Measurements from ENCODE around the gene INAFM1.
"Not testable (repeated sequence)": the region's sequence is repeated elsewhere in the genome, so short reads cannot be mapped to it uniquely, and the experiment has no call there.

The INAFM1 gene

DNA sequence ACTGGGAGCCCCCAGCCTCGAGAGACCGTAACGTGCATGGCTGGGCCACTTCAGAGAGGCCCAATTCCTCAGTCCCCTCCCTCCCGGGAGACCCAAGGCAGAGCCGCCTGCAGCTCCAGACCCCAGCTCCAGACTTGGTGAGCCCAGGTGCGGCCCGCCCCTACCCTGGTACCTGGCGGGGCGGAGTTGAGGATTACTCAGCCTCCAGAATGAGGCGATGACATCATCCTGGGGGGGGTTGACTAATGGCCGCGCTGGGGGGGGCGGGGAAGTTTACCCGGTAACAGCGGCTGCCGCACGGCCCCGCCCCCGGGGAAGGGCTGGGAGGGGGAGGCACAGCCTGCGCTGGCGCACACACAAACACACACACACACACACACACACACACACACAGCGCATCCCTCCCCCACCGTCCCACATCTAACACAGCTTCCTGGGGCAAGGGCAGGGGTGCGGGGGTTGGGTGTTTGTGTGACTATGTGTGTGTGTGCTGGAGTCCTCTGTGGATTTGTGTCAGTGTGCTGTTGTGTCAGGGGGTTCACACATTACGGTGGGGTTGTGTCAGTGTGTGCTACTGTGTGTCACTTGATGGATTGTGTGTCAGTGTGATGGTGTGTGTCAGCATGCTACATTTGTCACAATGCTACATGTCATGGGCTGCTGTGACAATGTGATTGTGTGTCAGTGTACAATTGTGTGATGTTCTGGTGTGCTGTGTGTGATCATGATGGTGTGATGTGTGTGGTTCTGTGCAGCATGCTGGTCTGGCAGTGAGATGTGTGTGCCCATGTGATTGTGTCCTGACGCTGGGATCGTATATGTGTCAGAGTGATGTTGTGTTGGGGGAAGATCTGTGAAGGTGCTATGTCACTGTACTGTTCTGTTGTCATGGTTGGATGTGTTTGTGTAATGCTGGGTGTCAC, 33.4 kb upstream of the INAFM1 start:
- peak; percentile 62 for DNase-seq (ENCODE audit: low spot score)

DNA sequence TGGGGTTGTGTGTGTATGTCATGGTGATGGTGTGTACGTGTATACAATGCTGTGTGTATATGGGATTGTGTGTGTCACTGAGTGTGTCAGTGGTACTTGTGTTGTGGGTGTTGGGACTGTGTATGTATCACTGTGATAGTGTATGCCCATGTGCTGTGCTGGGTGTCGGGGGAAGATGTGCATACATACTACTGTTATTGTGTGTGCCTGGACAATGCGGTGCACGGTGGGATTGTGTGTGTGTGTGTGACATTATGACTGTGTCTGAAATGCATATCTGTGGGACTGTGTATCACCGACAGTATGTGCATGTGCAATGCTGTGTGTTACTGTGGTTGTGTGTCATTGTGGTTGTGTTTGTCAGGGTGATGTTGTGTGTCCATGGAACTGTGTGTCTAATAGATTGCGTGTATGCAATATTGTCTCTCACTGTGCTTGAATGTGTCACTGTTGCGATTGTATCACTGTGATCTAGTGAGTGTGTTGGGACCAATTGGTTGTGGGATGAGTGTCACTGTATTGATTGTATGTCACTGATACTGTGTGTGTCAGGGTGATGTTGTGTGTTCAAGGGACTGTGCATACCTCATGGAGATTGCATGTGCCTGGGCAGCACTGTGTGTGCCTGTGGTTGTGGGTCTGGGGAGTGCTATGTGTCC, 32.6 kb upstream of the INAFM1 start:
- DNase-seq (ENCODE audit: low spot score) = no peak

DNA sequence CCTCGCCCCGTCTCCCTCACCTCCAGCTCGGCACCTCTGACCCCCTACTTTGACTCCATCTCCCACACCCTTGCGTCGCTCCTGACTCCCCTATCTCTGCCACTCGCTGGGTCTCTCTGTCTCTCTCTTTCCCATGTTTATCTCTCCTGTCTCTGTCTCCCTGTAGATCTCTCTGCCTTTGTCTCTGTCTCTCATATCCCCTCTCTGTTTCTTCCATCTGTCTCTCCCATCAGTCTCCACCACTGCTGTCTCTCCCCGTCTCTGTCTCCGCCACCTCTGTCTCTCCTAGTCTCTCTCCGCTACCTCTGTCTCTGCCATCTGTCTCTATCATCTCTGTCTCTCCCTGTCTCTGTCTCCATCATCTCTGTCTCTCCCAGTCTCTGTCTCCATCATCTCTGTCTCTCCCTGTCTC, 31.3 kb upstream of the INAFM1 start:
- DNase-seq (ENCODE audit: low spot score) = no peak

DNA sequence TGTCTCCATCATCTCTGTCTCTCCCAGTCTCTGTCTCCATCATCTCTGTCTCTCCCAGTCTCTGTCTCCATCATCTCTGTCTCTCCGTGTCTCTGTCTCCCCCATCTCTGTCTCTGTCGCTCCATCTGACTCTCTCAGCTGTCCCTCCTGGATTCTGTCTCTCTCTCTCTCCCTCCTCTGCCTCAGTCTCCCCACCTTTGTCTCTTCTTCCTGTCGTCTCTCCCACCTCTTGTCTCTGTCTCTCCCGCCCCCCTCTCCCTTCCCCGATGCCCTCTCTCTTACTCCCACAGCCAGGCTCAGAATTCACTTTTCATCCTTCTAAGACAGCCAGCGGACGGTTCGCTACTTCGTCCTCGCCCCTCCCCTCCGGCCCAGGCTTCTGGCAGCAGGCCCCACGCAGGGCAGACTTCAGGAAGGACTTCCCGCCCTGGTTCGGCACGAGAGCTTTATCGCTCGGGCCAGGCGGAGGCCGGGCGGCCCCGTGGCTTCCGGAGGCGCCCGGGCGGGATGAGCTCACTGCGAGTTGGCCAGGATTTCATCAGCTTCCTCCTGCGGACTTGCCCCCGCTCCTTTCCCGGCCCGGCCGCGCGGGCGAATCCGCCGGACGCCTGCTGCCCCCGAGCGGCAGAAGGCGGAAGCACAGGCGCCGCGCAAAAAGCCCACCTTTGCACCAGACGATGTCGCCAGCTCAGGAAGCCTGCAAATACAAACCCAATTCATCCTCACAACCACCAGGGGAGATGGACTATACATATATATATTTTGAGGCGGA, 30.7 kb upstream of the INAFM1 start:
- peak; percentile 83 for DNase-seq (ENCODE audit: low spot score)

DNA sequence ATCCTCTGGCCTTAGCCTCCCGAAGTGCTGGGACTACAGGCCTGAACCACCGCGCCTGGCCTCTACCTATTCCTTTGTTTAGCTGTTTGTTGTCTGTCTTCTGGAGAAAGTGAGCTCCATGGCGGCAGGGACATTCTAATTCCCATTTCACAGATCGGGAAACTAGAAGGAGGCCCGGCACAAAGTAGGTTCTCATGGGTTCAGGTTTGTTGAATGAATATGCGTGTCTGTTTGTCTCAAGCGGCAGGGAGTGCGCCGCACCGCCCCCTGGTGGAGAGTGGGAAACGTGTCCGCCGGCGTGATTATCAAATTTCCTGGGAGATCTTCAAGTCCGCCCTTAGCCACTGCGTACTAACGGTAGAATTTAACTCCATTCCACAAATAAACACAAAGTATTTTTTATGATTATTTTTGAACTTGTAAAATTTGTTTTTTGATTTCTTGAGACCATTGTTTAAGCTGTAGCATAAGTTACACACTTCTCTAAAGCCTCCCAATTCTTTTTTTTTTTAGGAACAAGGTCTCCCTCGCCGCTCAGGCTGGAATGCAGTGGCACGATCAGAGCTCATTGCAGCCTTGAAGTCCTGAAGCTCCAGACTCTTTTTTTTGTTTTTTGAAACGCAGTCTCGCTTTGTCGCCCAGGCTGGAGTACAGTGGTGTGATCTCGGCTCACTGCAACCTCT, 27.2 kb upstream of the INAFM1 start:
- peak; percentile 75 for DNase-seq (ENCODE audit: low spot score)

DNA sequence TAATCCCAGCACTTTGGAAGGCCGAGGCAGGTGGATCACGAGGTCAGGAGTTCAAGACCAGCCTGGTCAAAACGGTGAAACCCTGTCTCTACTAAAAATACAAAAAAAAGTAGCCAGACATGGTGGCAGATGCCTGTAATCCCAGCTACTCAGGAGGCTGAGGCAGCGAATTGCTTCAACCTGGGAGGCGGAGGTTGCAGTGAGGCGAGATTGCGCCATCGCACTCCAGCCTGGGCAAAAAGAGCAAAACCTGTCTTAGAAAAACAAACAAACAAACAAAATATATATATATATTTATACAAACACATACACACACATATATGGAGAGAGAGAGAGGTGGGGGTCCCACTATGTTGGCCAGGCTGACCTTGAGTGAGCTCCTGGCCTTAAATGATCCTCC, 21.7 kb upstream of the INAFM1 start:
- DNase-seq (ENCODE audit: low spot score) = not testable (repeated sequence)

DNA sequence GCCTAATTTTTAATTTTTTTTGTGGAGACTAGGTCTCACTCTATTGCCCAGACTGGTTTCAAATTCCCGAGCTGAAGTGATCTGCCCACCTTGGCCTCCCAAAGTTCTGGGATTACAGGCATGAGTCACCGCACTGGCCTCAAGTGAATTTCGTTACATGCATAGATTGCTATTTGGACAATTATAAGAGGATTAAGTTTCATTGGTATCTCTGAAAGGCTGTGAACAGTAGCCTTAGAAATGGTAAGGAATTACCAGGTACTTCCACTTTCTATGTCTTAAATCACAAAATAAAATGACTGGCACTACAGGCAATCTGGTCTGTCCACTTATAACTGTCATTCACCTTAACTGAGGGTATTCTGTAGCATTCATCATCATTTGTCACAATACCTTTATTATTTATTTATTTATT, 21.2 kb upstream of the INAFM1 start:
- no peak for DNase-seq (ENCODE audit: low spot score)

DNA sequence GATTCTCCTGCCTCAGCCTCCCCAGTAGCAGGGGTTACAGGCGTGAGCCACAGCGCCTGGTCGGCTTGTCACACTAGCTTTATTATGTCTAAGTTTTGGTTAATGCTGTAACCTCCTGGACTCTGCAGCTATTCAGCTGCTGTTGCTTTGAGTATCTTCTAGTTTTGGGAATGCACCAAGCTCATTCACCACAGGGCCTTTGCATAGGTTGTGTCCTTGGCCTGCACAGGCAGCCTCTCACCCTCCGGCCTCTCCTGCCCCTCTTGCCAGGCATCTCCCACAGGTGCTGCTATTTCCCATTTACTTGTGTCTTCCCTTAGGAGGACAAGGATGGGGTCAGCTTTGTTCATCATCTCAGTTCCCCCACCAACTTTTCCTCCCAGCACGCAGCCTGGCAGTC, 20.7 kb upstream of the INAFM1 start:
- no peak for DNase-seq (ENCODE audit: low spot score)

DNA sequence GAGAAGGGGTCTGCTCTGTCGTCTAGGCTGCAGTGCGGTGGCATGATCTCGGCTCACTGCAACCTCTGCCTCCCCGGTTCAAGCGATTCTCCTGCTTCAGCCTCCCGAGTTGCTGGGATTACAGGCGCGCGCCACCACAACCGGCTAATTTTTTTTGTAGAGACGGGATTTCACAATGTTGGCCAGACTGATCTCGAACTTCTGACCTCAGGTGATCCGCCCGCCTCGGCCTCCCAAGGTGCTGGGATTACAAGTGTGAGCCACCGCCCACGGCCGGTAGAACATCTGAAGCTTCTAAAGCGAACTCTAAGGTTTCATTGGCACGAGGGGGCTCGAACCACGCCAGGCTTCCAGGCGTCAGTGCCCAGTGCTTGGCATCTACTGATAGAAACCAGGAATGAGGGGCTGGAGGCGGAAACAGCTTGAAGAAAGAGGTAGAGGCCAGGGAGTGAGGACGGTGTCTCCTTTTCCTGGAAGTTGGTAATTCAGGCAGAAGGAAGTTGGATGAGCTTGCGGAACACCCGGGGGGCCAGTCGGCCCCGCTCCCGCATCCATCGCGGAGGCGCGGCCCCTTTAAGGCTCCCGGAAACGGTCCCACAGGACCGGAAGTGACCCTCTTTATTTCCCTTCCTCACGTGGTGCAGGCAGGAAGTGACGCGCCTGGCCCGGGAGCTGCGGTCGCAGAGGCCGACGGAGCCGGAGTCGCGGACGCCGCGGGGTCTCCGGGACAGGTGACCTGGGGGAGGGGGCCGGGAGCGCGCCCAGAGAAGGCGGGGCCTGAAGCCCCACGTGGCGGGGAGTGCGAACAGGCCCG, 18.6 kb upstream of the INAFM1 start, which contains the start of gene CCDC9:
Gene CCDC9 (plus strand): TSS at position 647 of the 814 bp plus-strand sequence. CDS start 1,876 bp downstream, outside the sequence.
- DNase-seq (ENCODE audit: low spot score) = no peak

DNA sequence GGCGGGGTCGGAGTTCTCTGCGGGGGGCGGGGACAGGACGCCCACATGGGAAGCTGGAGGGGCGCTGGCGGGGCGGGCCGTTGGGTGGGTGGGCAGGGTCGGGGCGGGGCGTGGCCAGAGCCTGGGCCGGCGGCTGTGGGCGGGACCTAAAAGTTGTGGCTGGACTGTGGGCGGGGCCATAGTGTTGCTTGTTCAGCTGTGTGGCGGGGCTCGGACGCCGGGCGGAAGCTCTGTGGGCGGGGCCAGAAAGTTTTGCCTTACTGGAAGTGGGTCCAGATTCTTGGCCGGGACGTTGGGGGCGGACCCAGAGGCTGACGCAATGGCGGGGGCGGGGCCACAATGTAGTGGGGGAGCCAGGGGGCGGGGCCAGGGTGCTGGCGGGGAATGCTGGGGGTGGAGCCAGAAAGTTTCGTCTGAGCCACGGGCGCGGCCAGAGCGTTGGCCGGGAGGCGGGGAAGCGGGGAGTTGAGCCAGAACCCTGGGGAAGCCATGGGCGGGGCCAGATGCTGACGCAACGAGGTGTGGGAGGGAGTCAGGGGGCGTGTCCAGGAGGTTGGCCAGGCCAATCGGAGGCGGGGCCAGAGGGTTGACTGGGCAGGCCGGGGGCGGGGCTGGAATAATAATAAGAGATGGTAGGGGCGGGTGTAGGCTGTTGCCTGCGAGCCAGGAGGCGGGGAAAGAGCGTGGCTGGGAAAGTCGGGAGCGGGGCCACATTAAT, 17.8 kb upstream of the INAFM1 start:
- DNase-seq (ENCODE audit: low spot score) = peak; percentile 99

DNA sequence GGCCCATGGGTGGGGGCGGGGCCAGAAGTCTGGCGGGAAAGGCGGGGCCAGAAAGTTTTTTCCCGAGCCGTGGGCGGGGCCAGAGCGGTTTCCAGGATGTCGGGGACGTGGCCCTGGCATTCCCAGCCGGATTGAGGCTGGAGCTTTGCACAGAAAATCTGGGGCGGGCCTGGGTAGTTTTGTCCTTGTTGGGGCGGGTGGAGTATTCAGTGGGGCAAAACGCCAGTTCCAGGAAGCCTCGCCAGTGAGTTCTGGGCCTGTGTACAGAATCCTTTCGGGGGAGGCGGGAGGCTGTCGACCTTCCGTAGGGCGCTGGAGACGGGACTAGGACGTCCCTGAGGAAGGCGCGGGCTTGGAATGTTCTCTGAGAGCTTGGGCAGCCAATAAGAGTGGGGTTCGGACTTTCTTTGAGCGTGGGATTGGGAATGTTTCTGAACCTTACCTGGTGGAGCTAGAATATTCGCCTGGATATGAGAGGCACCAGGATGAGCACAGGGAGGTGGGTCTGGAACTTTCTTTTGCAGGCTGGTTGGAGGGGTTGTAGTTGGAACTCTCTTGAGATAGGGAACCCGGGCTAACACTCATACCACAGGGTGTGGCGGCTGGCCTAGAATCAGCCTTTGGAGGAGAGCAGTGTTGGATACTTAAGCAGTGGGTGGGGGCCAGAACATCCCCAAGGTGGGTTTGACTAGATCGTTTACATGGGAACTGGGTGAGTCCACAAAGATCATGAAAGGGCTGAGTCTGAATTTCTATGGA, 17.1 kb upstream of the INAFM1 start:
- DNase-seq (ENCODE audit: low spot score) = no peak

DNA sequence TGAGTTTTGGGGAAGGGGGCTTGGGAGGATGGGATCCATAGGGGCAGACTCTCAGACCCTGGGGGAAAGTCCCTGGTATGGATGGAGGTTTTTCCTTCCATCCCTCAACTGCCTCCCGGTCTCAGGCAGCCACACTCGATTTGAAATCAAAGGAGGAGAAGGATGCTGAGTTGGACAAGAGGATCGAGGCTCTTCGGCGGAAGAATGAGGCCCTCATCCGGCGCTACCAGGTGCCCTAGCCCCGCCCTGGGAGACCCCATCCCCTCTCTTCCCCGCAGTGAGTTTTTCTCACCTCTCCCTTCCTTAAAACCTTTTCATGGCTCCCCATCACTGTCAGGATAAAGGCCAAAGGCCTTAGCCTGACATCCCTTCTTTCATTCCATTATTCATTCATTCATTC, 16.3 kb upstream of the INAFM1 start:
- DNase-seq (ENCODE audit: low spot score) = no peak

DNA sequence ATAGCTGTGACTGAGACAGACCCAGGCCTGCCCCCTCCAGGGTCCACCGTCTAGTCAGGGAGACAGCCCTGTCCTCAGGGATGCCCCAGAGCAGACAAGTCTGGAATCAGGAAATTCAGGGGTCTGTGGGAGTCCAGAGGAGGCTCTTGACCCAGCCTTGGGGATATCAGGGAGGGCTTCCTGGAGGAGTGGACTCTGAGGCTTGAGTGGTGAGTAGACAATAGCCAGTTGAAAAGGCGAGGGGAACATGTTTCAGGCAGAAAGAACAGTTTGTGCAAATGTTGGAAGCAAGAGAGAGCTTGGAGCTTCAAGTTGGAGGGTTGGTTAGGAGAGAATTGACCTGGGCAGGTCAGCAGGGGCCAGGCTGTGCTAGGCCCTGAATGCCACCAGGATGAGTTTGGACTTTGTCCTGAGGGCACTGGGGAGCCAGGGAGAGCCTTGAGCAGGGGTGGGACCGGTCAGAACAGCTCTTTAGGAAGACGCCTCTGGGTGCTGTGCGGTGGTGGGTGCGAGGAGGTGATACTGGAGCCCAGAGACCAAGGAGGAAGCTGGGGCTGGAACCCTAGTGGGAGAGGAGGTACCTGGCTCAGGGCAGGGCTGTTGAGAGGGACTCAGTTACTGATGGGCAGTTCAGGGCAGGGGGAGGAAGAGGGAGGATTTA, 15.7 kb upstream of the INAFM1 start:
- no peak for DNase-seq (ENCODE audit: low spot score)

DNA sequence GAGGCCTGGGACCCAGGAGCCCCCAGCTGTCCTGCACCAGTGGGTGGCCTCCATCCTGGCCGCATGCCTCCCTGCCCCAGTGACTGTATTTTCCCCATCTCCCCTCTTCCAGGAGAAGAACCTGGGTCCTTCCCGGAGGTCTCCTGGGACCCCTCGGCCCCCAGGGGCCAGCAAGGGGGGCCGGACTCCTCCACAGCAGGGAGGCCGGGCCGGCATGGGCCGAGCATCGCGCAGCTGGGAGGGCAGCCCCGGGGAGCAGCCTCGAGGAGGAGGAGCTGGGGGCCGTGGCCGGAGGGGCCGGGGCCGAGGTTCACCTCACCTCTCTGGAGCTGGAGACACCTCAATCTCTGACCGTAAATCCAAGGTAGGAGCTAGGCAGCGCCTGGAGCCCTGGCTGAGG, 14.2 kb upstream of the INAFM1 start:
- no peak for DNase-seq (ENCODE audit: low spot score)

DNA sequence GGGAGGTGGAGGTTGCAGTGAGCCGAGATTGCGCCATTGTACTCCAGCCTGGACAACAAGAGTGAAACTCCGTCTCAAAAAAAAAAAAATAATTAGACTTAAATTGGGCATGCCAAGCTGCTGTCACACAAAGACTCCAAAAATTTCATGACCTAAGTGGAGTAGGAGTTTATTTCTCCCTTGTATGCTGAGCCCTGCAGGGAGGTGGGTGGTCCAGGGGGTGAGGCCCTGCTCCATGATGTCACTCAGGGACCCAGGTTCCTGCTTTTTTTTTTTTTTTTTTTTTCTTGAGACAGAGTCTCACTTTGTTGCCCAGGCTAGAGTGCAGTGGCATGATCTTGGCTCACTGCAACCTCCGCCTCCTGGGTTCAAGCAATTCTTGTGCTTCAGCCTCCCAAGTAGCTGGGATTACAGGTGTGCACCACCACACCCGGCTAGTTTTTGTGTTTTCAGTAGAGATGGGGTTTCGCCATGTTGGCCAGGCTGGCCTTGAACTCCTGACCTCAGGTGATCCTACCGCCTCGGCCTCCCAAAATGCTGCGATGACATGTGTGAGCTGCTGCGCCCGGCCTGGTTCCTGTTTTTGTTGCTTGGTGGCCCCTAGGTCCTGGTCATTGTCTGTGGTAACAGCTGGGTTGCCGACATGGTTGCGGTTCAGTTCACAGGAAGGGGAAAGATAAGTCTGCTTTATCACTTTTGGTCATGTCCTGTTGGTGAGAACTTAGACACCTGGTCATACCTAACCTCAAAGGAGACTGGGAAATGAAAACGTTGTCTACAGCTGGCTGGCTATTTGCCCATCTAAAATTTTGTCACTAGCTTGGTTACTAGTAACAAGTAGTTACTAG, 12.5 kb upstream of the INAFM1 start:
- not testable (repeated sequence) for DNase-seq (ENCODE audit: low spot score)

DNA sequence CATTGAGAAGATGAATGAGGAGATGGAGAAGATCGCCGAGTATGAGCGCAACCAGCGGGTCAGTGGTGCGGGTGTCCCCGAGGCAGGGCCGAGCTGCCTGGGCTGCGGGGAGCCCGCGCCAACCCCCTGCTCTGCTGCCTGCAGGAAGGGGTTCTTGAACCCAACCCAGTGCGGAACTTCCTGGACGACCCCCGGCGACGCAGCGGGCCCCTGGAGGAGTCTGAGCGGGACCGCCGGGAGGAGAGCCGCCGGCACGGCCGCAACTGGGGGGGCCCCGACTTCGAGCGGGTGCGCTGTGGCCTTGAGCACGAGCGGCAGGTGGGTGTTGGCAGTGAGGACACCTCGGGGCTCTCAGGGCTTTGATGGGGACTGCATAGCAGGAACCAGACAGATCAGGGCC, 10.1 kb upstream of the INAFM1 start:
- no peak for DNase-seq (ENCODE audit: low spot score)

DNA sequence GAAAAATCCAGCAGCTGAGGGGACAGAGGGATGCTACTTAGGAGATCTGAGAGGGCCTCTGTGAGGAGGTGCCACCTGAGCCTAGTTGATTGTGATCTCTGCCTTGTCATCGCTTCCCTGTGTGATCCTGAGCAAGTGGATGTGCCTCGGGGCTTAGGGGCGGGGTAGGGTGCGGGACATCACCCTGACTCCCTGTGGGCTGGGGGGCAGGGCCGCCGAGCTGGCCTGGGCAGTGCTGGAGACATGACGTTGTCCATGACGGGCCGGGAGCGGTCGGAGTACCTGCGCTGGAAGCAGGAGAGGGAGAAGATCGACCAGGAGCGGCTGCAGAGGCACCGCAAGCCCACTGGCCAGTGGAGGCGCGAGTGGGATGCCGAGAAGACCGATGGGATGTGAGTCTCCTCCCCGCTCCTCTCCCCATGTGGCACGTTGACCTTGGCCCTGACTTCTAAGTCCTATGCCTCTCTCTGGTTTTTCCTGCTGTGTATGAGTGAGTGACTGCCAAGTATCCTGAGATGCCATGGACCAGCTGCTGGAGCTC, 8.2 kb upstream of the INAFM1 start:
- no peak for DNase-seq (ENCODE audit: low spot score)

DNA sequence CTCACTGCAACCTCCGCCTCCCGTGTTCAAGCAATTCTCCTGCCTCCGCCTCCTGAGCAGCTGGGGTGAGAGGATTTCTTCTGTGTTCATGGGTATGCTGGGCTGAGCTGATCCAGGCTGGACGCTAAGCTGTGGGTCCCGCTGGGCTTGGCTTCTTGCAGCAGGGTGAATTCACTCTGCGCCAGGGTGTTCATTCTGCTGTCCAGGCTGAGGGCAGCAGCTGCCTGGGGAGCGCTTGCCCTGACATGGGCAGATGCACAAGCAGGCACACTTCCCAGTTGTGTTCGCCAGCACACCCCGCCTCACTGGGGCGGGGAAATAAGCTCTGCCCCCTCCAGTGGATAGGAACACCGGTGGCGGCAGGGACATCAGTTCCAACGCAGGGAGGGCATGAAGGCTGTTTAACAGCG, 7.3 kb upstream of the INAFM1 start:
- no peak for DNase-seq (ENCODE audit: low spot score)
